GM19351 (cell line): ENCODE data around the gene IQCN.

ENCODE experiments used
- ATAC-seq: cut with Tn5 transposase; IDR thresholded peaks from one replicate; pipeline ENCODE4 v1.9.1; 2021; ENCODE audit warnings: mild to moderate bottlenecking, moderate library complexity; ENCODE audit not compliant: unreplicated experiment

The IQCN gene

GRCh38 chr19:18307271-18307681, 33.0 kb upstream of the IQCN start:
- ATAC-seq: no peak

- no peak for ATAC-seq
These were observed 32.6 kb upstream of the IQCN start for GRCh38 chr19:18306888-18307260.

DNA sequence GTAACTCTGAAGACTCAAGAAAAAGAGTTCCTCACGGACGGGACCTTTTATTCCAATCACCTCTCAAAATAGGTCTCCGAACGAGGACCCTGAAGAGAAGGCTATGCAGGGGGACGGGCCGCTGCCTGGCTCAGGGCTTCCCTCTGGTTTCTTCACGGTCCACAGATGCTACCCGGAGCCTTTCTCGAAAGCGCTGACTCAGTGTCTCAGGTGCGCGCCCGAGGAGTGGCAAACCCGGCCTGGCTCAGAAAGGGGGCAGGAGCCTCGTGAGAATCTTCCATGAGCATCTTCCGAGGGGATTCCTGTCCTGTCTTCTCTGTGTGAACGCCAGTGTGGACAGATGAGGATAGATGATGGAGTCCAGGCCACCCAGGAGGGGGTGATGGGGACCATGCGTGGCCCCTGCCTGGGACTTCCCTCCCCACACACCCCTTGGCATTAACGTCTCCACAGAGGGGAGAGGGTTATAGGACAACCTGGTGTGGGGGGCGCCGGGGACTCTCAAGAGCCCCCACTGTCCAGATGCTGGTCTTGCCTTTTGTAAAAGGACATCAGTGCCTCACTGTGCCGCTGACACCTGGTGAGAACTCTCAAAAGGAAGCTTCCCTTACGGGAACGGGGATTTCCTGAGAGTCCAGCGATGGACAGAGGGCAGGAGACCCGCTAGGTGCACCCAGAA, 32.1 kb upstream of the IQCN start:
- ATAC-seq: no peak

- ATAC-seq: no peak
These were observed 30.4 kb upstream of the IQCN start for GRCh38 chr19:18304458-18305310.

DNA sequence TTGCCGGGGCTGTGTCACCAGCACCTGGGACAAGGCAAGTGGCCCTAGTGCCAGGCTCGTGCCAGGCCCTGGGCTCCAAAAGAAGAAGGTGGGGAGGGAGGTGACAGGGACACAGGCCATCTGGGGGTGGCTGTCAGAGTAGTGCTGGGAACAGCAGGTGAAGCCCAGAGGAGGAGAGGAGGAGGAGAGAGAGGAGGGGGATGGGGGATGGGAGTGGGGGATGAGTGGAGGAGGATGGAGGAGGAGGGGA, 29.9 kb upstream of the IQCN start:
- ATAC-seq: no peak

DNA sequence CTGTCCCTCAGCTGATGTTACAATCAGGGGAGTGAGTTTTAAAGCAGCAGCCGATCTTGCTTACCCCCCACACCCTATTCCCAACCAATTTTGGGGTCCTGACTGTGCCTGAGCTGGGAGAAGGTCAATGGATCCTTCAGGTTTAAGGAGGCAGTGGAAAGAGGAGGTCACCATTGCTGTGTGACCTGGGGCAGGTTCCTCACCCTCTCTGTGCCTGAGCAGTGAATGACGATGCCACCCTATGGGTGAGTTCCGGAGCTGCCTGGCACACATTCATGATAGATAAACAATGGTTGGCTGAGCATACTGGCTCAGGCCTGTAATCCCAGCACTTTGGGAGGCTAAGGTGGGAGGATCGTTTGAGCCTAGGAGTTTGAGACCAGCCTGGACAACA, 27.5 kb upstream of the IQCN start:
- ATAC-seq: no peak

DNA sequence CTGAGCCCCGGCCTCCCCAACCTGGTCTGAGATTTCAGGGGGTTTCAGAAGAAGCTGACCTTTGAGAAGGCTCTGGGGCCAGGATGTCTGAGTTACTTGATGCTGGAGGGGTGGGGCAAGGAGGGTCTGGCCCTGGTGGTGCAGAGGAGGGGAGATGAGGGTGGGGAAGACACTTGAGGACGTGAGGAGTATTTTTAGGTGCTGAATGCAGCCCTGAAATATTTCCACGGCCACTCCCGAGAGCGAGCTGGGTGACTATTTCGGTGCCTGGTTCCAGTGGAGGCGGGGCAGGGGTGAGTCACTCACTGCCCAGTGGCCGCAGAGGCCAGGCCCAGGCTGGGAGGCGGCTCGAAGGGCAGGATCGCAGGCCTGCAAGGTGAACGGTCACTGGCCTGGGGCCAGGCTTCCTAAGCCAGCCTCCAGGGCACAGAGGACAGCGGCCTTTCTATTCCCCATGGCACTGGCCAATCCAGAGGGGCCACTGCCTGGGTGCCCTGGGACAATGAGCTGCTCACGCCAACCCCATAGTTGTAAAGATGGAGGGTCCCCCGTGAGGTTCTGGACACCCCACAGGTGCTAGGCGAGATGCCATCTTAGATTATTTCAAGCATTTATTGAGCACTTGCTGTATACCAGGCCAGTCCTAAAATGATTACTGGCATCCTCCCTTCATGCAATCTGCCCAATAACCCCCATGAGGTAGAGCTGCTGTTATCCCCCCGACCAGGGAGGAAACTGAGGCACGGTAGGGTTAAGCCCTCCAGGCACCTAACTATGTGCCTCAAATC, 26.9 kb upstream of the IQCN start:
- no peak for ATAC-seq

DNA sequence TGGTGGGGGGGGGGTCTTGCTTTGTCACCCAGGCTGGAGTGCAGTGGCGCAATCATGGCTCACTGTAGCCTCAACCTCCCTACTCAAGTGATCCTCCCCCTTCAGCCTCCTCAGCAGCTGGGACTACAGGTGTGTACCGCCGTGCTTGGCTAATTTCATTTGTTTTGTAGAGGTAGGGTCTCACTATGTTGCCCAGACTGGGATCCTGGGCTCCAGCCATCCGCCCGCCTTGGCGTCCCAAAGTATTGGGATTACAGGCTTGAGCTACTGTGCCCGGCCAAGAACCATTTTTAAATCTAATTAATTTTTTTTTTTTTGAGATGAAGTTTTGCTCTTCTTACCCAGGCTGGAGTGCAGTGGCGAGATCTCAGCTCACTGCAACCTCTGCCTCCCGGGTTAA, 25.4 kb upstream of the IQCN start:
- ATAC-seq: no peak

GRCh38 chr19:18298601-18299000, 24.3 kb upstream of the IQCN start:
- ATAC-seq: no peak

DNA sequence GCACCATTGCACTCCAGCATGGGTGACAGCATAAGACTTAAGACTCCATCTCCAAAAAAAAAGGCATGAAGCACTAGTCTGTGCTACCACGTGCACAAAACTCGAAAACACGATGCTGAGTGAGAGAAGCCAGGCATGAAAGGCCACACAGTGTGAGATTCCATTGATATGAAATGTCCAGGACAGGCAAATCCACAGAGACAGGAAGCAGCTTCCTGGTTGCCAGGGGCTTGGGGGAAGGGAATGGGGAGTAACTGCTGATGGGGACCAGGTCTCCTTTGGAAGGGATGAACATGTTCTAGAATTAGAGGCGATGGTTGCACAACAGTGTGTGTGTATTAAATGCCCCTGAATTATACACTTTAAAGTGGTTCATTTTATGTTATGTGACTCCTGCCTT, 23.1 kb upstream of the IQCN start:
- ATAC-seq: no peak

GRCh38 chr19:18295034-18295451, 20.8 kb upstream of the IQCN start:
- no peak for ATAC-seq

DNA sequence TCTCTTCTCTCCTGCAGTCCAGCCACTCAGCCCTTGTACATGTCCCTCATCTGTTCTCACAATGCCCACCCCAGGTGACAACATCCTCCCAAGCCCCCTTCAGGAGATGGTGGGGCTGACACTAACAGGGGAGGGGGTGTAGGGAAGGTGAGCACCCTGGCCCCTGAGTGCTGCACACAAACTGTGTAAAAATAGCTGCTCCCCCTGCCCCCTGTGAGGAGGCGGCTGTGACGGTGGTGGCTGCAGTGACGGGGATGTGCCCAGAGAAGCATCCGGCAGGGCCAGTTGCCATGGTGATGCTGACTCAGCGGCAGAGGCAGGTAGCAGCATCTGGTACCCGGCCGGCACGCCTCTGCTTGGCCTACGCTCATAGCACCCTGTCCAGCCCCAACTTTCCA, 20.2 kb upstream of the IQCN start:
- ATAC-seq: no peak

DNA sequence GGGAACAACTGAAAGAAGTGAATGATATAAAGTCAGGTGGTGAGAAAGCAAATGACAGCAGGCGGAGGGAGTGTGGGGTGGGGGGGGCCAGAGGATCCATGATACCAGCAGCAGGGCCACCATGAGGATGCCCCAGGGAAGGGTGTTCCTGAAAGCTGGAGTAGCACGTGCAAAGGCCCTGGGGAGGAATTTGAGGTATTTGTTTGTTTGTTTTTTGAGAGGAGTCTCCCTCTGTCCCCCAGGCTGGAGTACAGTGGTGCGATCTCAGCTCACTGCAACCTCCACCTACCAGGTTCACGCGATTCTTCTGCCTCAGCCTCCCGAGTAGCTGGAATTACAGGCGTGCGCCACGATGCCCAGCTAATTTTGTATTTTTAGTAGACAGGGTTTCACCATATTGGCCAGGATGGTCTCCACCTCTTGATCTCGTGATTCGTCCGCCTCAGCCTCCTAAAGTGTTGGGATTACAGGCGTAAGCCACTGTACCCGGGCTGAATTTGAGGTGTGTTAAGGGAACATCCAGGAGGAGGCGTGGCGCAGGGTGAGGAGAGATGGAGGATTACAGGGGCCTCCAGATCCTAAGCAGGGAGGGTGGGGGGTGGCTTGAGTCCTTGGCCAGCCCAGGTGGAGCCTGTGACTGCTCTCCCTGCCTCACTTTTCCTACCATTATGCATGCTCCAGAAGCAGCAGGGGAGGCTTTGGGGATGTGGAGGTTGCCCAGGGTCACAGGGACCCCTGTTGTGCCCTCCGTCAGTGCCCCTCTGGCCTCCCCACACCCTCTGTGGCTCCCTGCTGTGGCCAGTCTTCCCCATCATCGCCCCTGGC, 19.6 kb upstream of the IQCN start:
- no peak for ATAC-seq

DNA sequence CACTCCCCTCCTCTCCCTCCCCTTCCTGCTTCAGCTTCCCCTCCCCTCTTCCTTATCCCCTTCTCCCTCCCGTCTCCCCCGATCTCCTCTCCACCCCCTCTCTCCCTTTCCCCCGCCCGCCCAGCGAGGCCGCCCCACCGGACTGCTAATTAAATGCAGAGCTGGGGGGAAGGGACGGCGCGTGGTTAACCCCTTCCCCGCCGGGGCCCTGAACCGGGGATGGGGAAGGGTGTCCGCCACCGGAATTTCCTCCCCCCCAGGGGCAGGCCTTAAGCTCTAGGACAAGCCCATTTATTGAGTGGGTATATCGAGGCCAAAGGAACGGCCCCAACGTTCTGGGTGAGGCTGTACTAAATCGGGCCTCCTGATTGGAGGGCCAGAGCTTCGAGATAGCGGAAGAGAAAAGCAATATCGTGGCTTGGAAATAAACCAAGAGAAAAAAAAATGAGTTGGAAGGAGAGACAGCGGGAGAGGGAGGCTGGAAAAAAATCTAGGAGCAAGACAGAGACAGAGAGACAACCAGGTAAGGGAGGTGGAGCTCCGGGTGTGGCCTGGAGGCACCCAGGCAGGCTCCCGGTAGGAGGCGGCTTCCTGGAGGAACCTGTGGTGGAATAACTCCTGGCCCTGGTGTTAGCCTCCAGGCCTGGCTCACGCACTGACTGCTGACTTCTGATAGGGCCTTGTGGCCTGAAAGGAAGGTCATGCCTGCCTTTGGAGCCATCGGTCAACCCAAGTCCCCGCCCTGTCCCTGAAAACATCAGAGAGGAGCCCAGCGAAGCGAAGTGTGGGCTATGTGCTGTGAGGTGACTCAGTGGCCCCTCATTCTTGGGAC, 18.8 kb upstream of the IQCN start:
- ATAC-seq: no peak

GRCh38 chr19:18292462-18292809, 18.2 kb upstream of the IQCN start:
- ATAC-seq: no peak

GRCh38 chr19:18291590-18292461, 17.6 kb upstream of the IQCN start:
- ATAC-seq: peak; percentile 46

DNA sequence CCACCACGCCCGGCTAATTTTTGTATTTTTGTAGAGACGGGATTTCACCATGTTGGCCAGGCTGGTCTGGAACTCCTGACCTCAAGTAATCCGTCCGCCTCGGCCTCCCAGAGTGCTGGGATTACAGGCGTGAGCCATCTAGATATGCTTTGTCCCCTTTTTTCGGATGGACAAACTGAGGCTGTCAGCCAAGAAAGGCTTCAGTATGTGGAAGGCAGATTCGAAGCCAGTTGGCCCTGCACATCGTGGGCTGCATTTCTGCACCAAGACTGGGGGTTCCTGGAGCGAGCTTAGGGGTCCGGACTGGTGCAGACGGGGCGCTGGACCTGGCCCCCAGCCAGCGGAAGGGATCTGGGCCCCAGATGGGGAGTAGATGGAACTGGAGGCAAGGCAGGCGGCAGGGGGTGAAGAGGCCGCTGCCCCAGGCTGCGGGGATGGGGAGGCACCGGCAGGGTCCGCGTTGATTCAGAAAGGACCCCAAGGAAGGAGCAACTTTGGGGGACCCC, 16.8 kb upstream of the IQCN start:
- no peak for ATAC-seq

DNA sequence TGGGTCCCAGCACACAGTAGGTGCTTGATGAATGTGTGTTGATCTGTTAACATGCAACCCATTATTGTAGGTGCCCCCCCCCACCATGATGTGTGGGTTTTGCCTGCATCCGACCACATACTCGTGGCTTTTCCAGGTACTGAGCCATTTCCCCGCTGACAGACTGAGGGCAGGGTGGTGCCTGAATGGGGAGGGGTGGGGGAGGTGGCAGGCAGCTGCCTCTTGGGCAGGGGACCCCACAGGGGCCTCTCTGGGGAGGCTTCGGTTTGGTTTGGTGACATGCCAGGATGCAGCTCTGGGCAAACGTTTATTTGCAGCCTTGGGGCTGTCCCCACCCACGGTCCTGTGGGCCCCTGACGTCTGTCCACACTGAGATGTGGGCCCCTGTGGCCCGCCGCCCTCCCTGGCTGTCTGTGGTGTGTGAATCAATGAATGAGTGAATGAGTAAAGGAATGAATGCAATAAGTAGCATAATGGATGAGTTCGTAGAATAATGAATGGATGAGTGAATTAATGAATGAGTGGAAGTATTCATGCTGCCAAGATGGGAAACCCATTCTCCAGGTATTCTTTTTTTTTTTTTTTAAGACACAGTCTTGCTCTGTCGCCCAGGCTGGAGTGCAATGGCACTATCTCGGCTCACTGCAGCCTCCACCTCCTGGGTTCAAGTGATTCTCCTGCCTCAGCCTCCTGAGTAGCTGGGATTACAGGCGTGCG, 16.2 kb upstream of the IQCN start:
- no peak for ATAC-seq
